K562 (cell line): ENCODE results near the gene NT5DC4. TPM values are rescaled to one million over a fixed set of nuclear protein-coding genes. Genes with fewer than 3 reads are reported as not detected.

Experiments
- ATAC-seq: fragments of 200-7000 bp; cut with Tn5 transposase; 3 replicates; pipeline ENCODE4 v1.9.1; 2020; ENCODE audit warnings: moderate library complexity
- BruUV-seq: library from RNA; stranded (reverse); fragments of 400-500 nt; replicated peaks from 2 replicates; lab custom pipeline; 2021; lab: Mats Ljungman, UMichigan
- CTCF ChIA-PET: fragments of 300-600 bp; formaldehyde crosslinking; extraction: SDS; loops from one replicate; lab custom pipeline; 2021; ENCODE audit warnings: low intra/inter-chr PET ratio; lab: Yijun Ruan, JAX
- POLR2A ChIA-PET: fragments of 300-600, 350-650 bp; sonication (Branson Sonifier 250); formaldehyde crosslinking; extraction: SDS; loops from one replicate; lab custom pipeline; 2021; ENCODE audit warnings: antibody characterized with exemption, inconsistent platforms; lab: Yijun Ruan, JAX
- DNase-seq, 4 experiments: peaks; one replicate each; pipeline versions ENCODE4 v3.0.0 to v3.0.0-alpha.2; 2011 to 2018; ENCODE audit warnings: low spot score in 3 of 4, mixed read lengths in 3 of 4; ENCODE audit errors: extremely low read depth in 1 of 4
- FAIRE-seq: peaks from 2 replicates; lab custom pipeline; 2011; peaks lifted over from hg19 to GRCh38; lab: Jason Lieb, UNC
- H2AFZ ChIP-seq: 2 replicates; pipeline ENCODE4 v1.6.0; 2011; ENCODE audit warnings: low read depth, low read length, control low read depth, inconsistent platforms
- H3K27ac ChIP-seq: fragments of 200-600 bp; 3 replicates; pipeline ENCODE4 v1.8.0; 2011; ENCODE audit warnings: low read depth, mild to moderate bottlenecking, control low read depth, inconsistent platforms, low read length, moderate library complexity, mixed read lengths; ENCODE audit errors: extremely low read depth
- H3K27me3 ChIP-seq, 2 experiments: fragments of 300-600 bp in 1 of 2; 2 replicates in 1 of 2; 3 replicates in 1 of 2; pipeline versions ENCODE4 v1.6.0 to v1.8.0; 2011; ENCODE audit warnings: inconsistent platforms in 2 of 2, low read length in 2 of 2, mild to moderate bottlenecking in 1 of 2, mixed read lengths in 1 of 2, moderate library complexity in 1 of 2; ENCODE audit not compliant: control insufficient read depth in 2 of 2, insufficient read depth in 2 of 2
- H3K36me3 ChIP-seq: fragments of 300-600 bp; 3 replicates; pipeline ENCODE4 v1.8.0; 2011; ENCODE audit warnings: mild to moderate bottlenecking, low read length, inconsistent platforms; ENCODE audit not compliant: control insufficient read depth, insufficient read depth
- H3K4me1 ChIP-seq, 2 experiments: fragments of 200-600 bp in 1 of 2; replicated peaks in 1 of 2; 2 replicates in 1 of 2; 3 replicates in 1 of 2; pipeline versions ENCODE4 v1.5.1 to v1.8.0; 2011; ENCODE audit warnings: inconsistent platforms in 2 of 2, low read length in 2 of 2, mild to moderate bottlenecking in 1 of 2, mixed read lengths in 1 of 2, moderate library complexity in 1 of 2; ENCODE audit not compliant: control insufficient read depth in 2 of 2, insufficient read depth in 2 of 2
- H3K4me2 ChIP-seq: 2 replicates; pipeline ENCODE4 v1.6.1; 2011; ENCODE audit warnings: low read length, control low read depth, inconsistent platforms, mixed read lengths; ENCODE audit not compliant: insufficient read depth
- H3K4me3 ChIP-seq: fragments of 200-600 bp; sonication (generic), shearing (Covaris generic); 2 replicates; pipeline ENCODE4 v1.5.1; 2016; ENCODE audit warnings: control low read depth, inconsistent platforms
- H3K79me2 ChIP-seq: fragments of 200-600 bp; 3 replicates; pipeline ENCODE4 v1.8.0; 2011; ENCODE audit warnings: low read length, inconsistent platforms; ENCODE audit not compliant: control insufficient read depth, insufficient read depth
- H3K9ac ChIP-seq, 2 experiments: 2 replicates each; pipeline versions ENCODE4 v1.6.0 to v1.6.1; 2011; ENCODE audit warnings: low read depth in 2 of 2, low read length in 2 of 2, control low read depth in 1 of 2, inconsistent platforms in 1 of 2, mild to moderate bottlenecking in 1 of 2, mixed read lengths in 1 of 2; ENCODE audit not compliant: insufficient read depth in 1 of 2
- H3K9me1 ChIP-seq: one replicate; pipeline ENCODE4 v1.6.0; 2011; ENCODE audit warnings: inconsistent platforms, mild to moderate bottlenecking, low read length, moderate library complexity; ENCODE audit not compliant: control insufficient read depth, insufficient read depth
- H3K9me3 ChIP-seq: replicated peaks from 2 replicates; pipeline ENCODE4 v1.5.1; 2011; ENCODE audit warnings: low read depth, low read length, inconsistent platforms; ENCODE audit not compliant: control insufficient read depth, insufficient read depth
- H4K20me1 ChIP-seq: replicated peaks from 2 replicates; pipeline ENCODE4 v1.6.1; 2011; ENCODE audit warnings: low read length, inconsistent platforms, mixed read lengths; ENCODE audit not compliant: control insufficient read depth, insufficient read depth
- ARID2 ChIP-seq: fragments of 450-650 bp; IDR thresholded peaks from 2 replicates; pipeline ENCODE4 v1.6.1; 2017; ENCODE audit warnings: antibody characterized with exemption, mild to moderate bottlenecking
- CTCFL ChIP-seq: IDR thresholded peaks from 2 replicates; pipeline ENCODE4 v1.6.1; 2011; ENCODE audit warnings: borderline replicate concordance, low read depth, mild to moderate bottlenecking, moderate library complexity, low read length; ENCODE audit not compliant: insufficient read depth, poor library complexity, severe bottlenecking
- ELK1 ChIP-seq: sonication (generic); formaldehyde crosslinking; IDR thresholded peaks from 2 replicates; pipeline ENCODE4 v1.8.1; 2022; ENCODE audit warnings: missing genetic modification reagents
- HEY1 ChIP-seq: fragments of 250-450 bp; sonication (Bioruptor Pico); IDR thresholded peaks from 2 replicates; pipeline ENCODE4 v1.5.0; 2020; ENCODE audit warnings: mild to moderate bottlenecking, moderate library complexity, borderline replicate concordance
- JUN ChIP-seq, 2 experiments: sonication (generic) in 1 of 2; formaldehyde crosslinking in 1 of 2; IDR thresholded peaks; 2 replicates each; pipeline versions ENCODE4 v1.6.1 to v1.8.0; 2012 to 2022; ENCODE audit warnings: borderline replicate concordance in 2 of 2, mild to moderate bottlenecking in 2 of 2, improper control_type of control experiment in 1 of 2, low read depth in 1 of 2, low read length in 1 of 2, missing genetic modification reagents in 1 of 2
- MYC ChIP-seq, 2 experiments: fragments of 250-450 bp in 1 of 2; sonication (Bioruptor Pico) in 1 of 2; IDR thresholded peaks; 2 replicates each; pipeline versions ENCODE4 v1.5.1 to v1.6.1; 2012 to 2021; ENCODE audit warnings: low read depth in 2 of 2, borderline replicate concordance in 1 of 2, improper control_type of control experiment in 1 of 2, low read length in 1 of 2, mild to moderate bottlenecking in 1 of 2, moderate library complexity in 1 of 2
- NR2C2 ChIP-seq, 2 experiments: fragments of 200-800 bp in 1 of 2; sonication (Bioruptor generic) in 1 of 2; sonication (generic) in 1 of 2; formaldehyde crosslinking in 1 of 2; IDR thresholded peaks; 2 replicates each; pipeline versions ENCODE4 v1.6.1 to v1.8.0; 2016 to 2022; ENCODE audit warnings: mild to moderate bottlenecking in 1 of 2, missing compliant biosample characterization in 1 of 2, missing genetic modification characterization in 1 of 2, missing genetic modification reagents in 1 of 2
- SIN3A ChIP-seq, 2 experiments: fragments of 150-350 bp in 1 of 2; IDR thresholded peaks; 2 replicates each; pipeline ENCODE4 v1.6.1; 2011 to 2016; ENCODE audit warnings: borderline replicate concordance in 2 of 2, low read depth in 2 of 2, low read length in 2 of 2, mild to moderate bottlenecking in 2 of 2, moderate library complexity in 2 of 2; ENCODE audit not compliant: control insufficient read depth in 1 of 2
- SMARCA4 ChIP-seq: fragments of 450-650 bp; IDR thresholded peaks from 2 replicates; pipeline ENCODE4 v1.6.1; 2016
- STAG1 ChIP-seq: sonication (generic); formaldehyde crosslinking; IDR thresholded peaks from 2 replicates; pipeline ENCODE4 v1.5.0; 2020; ENCODE audit warnings: missing genetic modification reagents, borderline replicate concordance
- U2AF1 ChIP-seq: fragments of 200-400 bp; formaldehyde crosslinking; optimal IDR thresholded peaks from 2 replicates; pipeline ENCODE3; 2017; ENCODE audit warnings: mild to moderate bottlenecking, low read depth, low read length, moderate library complexity
- ZFP36 ChIP-seq: fragments of 150-350 bp; IDR thresholded peaks from 2 replicates; pipeline ENCODE4 v1.6.1; 2018; ENCODE audit warnings: low read length, low read depth; ENCODE audit not compliant: partially characterized antibody
- ZNF134 ChIP-seq: fragments of 250-450 bp; sonication (Bioruptor Pico); conservative IDR thresholded peaks from 2 replicates; pipeline ENCODE4 v1.4.0; 2020
- ZNF253 ChIP-seq: fragments of 250-450 bp; sonication (Bioruptor Pico); conservative IDR thresholded peaks from 2 replicates; pipeline ENCODE4 v1.6.1; 2021; ENCODE audit warnings: mild to moderate bottlenecking
- ZNF551 ChIP-seq: fragments of 250-450 bp; sonication (Bioruptor Pico); IDR thresholded peaks from 2 replicates; pipeline ENCODE4 v1.5.0; 2021; ENCODE audit warnings: mild to moderate bottlenecking, moderate library complexity
- whole genome bisulfite sequencing: fragments of 100-300 bp; shearing (Covaris generic); methylation state at CpG from one replicate; pipeline ENCODE4 v1.1.6; 2016; ENCODE audit warnings: low coverage, mixed read lengths; ENCODE audit not compliant: insufficient coverage; ENCODE audit errors: missing lambda C conversion rate; 5-methylcytosine and 5-hydroxymethylcytosine counted together
- in situ Hi-C: fragments of 300-500 bp; cut with MboI; formaldehyde crosslinking; loops from 4 replicates; pipeline ENCODE4 v1.15.0; 2018; ENCODE audit warnings: inconsistent platforms, mixed read lengths
- intact Hi-C: fragments of 100-400 bp; cut with micrococcal nuclease; formaldehyde crosslinking; loops from 2 replicates; pipeline ENCODE4 v1.14.2; 2022
- polyA plus RNA-seq, 8 experiments: library from polyadenylated mRNA; depleted of rRNA in 4 of 8; stranded (reverse) in 5 of 8; unstranded in 3 of 8; fragments of >200 nt; fragmentation: Nextera tagmentation in 2 of 8; fragmentation: Illumina TruSeq in 1 of 8; extraction: Ambion mirVana in 2 of 8; extraction: Trizol in 1 of 8; gene quantifications; 2 replicates each; pipeline versions ENCODE4 v1.2.1 to v1.2.3, GENCODE V29; 2011 to 2014; ENCODE audit warnings: inconsistent platforms in 1 of 8, missing spikeins in 1 of 8
- total RNA-seq, 7 experiments: library from RNA; depleted of rRNA in 6 of 7; stranded (reverse); fragments of >200 nt in 6 of 7; fragmentation: Illumina TruSeq in 2 of 7; extraction: Trizol in 2 of 7; gene quantifications; 2 replicates each; pipeline versions ENCODE4 v1.2.1 to v1.2.3, GENCODE V29; 2011 to 2021; ENCODE audit warnings: low replicate concordance in 1 of 7

NT5DC4 gene
- total and polyA plus RNA-seq, 9 of the 15 experiments (the other 6 are each of a cell fraction or from before 2014, with no cell fraction given) = 0.44 to 6.9 (median 2.5) TPM

- no TSS peak for BruUV-seq
- no peaks in the 10 kb centered on the region for H3K27me3 ChIP-seq
- no peaks in the 10 kb centered on the region for H3K36me3 ChIP-seq
- no peak overlapping the region for H3K4me3 ChIP-seq
- H3K4me1 ChIP-seq = peaks cover 31 to 72% of the 10 kb centered on the region in 2 experiments
- peak overlapping the region; percentile 78 for H2AFZ ChIP-seq
- H4K20me1 ChIP-seq = no peaks in the 10 kb centered on the region
- no peak overlapping the region for H3K4me2 ChIP-seq
- no peaks in the 10 kb centered on the region for H3K9me1 ChIP-seq
- intact Hi-C loops (loop anchor here (1.0 to 10.0 kb wide), 6 partner anchors 36 to 242 kb away; partner anchors contain the start of genes CHCHD5 and TTL), in situ Hi-C loops (loop anchor here (5.0 kb wide), 2 partner anchors 99 to 124 kb away; no protein-coding TSS in a partner anchor)
- H3K9me3 ChIP-seq = no peaks in the 10 kb centered on the region
- peak; percentile 89 to 95 (median 92) for DNase-seq
- FAIRE-seq = peak; percentile 94
- POLR2A ChIA-PET = interaction anchor here (0.5 to 4.6 kb wide), 8 partner anchors 10 to 266 kb away, joined by 3 to 35 read pairs (median 4); partner anchors contain the start of genes CKAP2L and SLC20A1
- H3K27ac ChIP-seq = no peak overlapping the region
- peak overlapping the region in 1 of 2 experiments; percentile 79; a peak in 2 of 4 replicates for H3K9ac ChIP-seq
- CTCF ChIA-PET = interaction anchor here (0.6 to 5.2 kb wide), 9 partner anchors 96 to 246 kb away, joined by 3 to 67 read pairs (median 5); partner anchors contain the start of gene CHCHD5
- no peaks in the 10 kb centered on the region for H3K79me2 ChIP-seq
- ATAC-seq = peak; percentile 90
- WGBS = 20% methylated on average over 19 of the region's 19 CpGs
- no peak for TF ChIP-seq SIN3A (IDR thresholded peaks at IDR 0.05; ENCODE audit: borderline replicate concordance in 2 of 2, control insufficient read depth in 1 of 2, low read depth in 2 of 2, low read length in 2 of 2)
- peak; percentile 17 for TF ChIP-seq CTCFL
- TF ChIP-seq ELK1 (CRISPR knock-in tag) = no peak
- no peak for TF ChIP-seq U2AF1
- TF ChIP-seq HEY1 = no peak
- no peak for TF ChIP-seq SMARCA4
- TF ChIP-seq ZNF253 (CRISPR knock-in tag) = no peak
- no peak for TF ChIP-seq ZNF551 (CRISPR knock-in tag)
- peak; percentile 98 for TF ChIP-seq STAG1 (CRISPR knock-in tag)
- TF ChIP-seq JUN (IDR thresholded peaks at IDR 0.05; ENCODE audit: borderline replicate concordance, low read depth, low read length) = peak; percentile 56; the same call in 1 of the 2 replicates
- TF ChIP-seq JUN (CRISPR knock-in tag; IDR thresholded peaks at IDR 0.05; ENCODE audit: borderline replicate concordance) = no peak
- peak; percentile 20 for TF ChIP-seq ZFP36
- TF ChIP-seq NR2C2 (CRISPR knock-in tag; IDR thresholded peaks at IDR 0.05) = no peak
- 0 out of 2 replicates have a peak, but pooled peaks have one; percentile 31 for TF ChIP-seq NR2C2 (tag; IDR thresholded peaks at IDR 0.05)
- TF ChIP-seq ARID2 = peak; percentile 96
- TF ChIP-seq ZNF134 (CRISPR knock-in tag) = 0 out of 2 replicates have a peak, but pooled peaks have one; percentile 17
- TF ChIP-seq MYC (IDR thresholded peaks at IDR 0.05; ENCODE audit: low read depth, low read length) = peak; percentile 74
- TF ChIP-seq MYC (CRISPR knock-in tag; IDR thresholded peaks at IDR 0.05; ENCODE audit: borderline replicate concordance, low read depth) = peak; percentile 32; the same call in 1 of the 2 replicates
These were observed 5.8 kb downstream of the NT5DC4 start for GRCh38 chr2:112726487-112727190.
